HCT116 (cell line): ENCODE data around the gene ARMH1. TPM values are rescaled to one million over a fixed set of nuclear protein-coding genes. Genes with fewer than 3 reads are reported as not detected.

ENCODE experiments used
- ATAC-seq: fragments of 200-7000 bp; cut with Tn5 transposase; 2 replicates; pipeline ENCODE4 v1.9.1; 2020; ENCODE audit warnings: mild to moderate bottlenecking, moderate library complexity
- BruUV-seq: library from RNA; stranded (reverse); fragments of 400-500 nt; replicated peaks from 2 replicates; lab custom pipeline; 2021; lab: Mats Ljungman, UMichigan
- CTCF ChIA-PET: fragments of 300-600 bp; sonication (Branson Sonifier 250); formaldehyde crosslinking; loops from one replicate; lab custom pipeline; 2021; ENCODE audit warnings: antibody characterized with exemption; lab: Charles Lee
- POLR2A ChIA-PET: fragments of 300-600, 350-600 bp; sonication (Branson Sonifier 250); formaldehyde crosslinking; loops from one replicate; lab custom pipeline; 2021; ENCODE audit warnings: antibody characterized with exemption; lab: Charles Lee
- RAD21 ChIA-PET, 2 experiments: fragments of 300-600 bp; sonication (Branson Sonifier 250); formaldehyde crosslinking; loops; one replicate each; lab custom pipeline; 2023; ENCODE audit warnings: low total read pairs in 2 of 2; ENCODE audit not compliant: uncharacterized antibody in 2 of 2, unreplicated experiment in 2 of 2, low non-redundant PET in 1 of 2; lab: Charles Lee
- DNase-seq: peaks from one replicate; pipeline ENCODE4 v3.0.0-alpha.2; 2010; ENCODE audit warnings: low read depth, low spot score
- H2AFZ ChIP-seq: fragments of 200-600 bp; shearing (Covaris generic), sonication (generic); 2 replicates; pipeline ENCODE4 v1.6.1; 2017; ENCODE audit warnings: low read depth, mixed run types, mixed read lengths, antibody characterized with exemption, low read length; ENCODE audit not compliant: poor library complexity, severe bottlenecking
- H3K27ac ChIP-seq: 2 replicates; pipeline ENCODE4 v1.5.1; 2012; ENCODE audit warnings: low read depth, low read length
- H3K27me3 ChIP-seq: fragments of 200-600 bp; sonication (generic); 2 replicates; pipeline ENCODE4 v1.6.1; 2016; ENCODE audit warnings: mixed run types, low read length, mixed read lengths; ENCODE audit not compliant: insufficient read depth
- H3K36me3 ChIP-seq, 2 experiments: fragments of 200-500 bp in 1 of 2; fragments of 200-600 bp in 1 of 2; sonication (Bioruptor generic) in 1 of 2; sonication (generic) in 1 of 2; 2 replicates each; pipeline versions ENCODE4 v1.5.1 to v1.6.1; 2014 to 2016; ENCODE audit warnings: low read length in 2 of 2, inconsistent platforms in 1 of 2, mixed read lengths in 1 of 2, mixed run types in 1 of 2; ENCODE audit not compliant: insufficient read depth in 2 of 2, control insufficient read depth in 1 of 2
- H3K4me1 ChIP-seq, 2 experiments: fragments of 200-600 bp in 1 of 2; sonication (generic) in 1 of 2; 2 replicates each; pipeline versions ENCODE4 v1.5.1 to v1.6.1; 2012 to 2017; ENCODE audit warnings: low read length in 2 of 2, inconsistent platforms in 1 of 2, mild to moderate bottlenecking in 1 of 2, mixed read lengths in 1 of 2, mixed run types in 1 of 2, moderate library complexity in 1 of 2; ENCODE audit not compliant: insufficient read depth in 2 of 2, control insufficient read depth in 1 of 2
- H3K4me2 ChIP-seq: fragments of 200-600 bp; sonication (generic); 2 replicates; pipeline ENCODE4 v1.6.1; 2017; ENCODE audit warnings: mixed run types, low read length, mixed read lengths
- H3K4me3 ChIP-seq, 2 experiments: fragments of 200-600 bp in 1 of 2; sonication (generic) in 1 of 2; replicated peaks in 1 of 2; 2 replicates each; pipeline ENCODE4 v1.5.1; 2011 to 2016; ENCODE audit warnings: low read length in 2 of 2, control low read depth in 1 of 2, low read depth in 1 of 2, mild to moderate bottlenecking in 1 of 2, mixed read lengths in 1 of 2, mixed run types in 1 of 2
- H3K79me2 ChIP-seq: fragments of 200-600 bp; sonication (generic); 2 replicates; pipeline ENCODE4 v1.6.1; 2017; ENCODE audit warnings: mild to moderate bottlenecking, mixed run types, low read length, moderate library complexity, mixed read lengths; ENCODE audit not compliant: insufficient read depth
- H3K9ac ChIP-seq: fragments of 200-600 bp; sonication (generic); 2 replicates; pipeline ENCODE4 v1.6.1; 2016; ENCODE audit warnings: low read length, mixed read lengths
- H3K9me2 ChIP-seq: fragments of 200-600 bp; sonication (generic), shearing (Covaris generic); 2 replicates; pipeline ENCODE4 v1.6.1; 2017; ENCODE audit warnings: mixed run types, mild to moderate bottlenecking, moderate library complexity; ENCODE audit not compliant: insufficient read depth
- H3K9me3 ChIP-seq, 2 experiments: fragments of 200-500 bp in 1 of 2; fragments of 200-600 bp in 1 of 2; sonication (Bioruptor generic) in 1 of 2; sonication (generic) in 1 of 2; 2 replicates each; pipeline ENCODE4 v1.6.1; 2014 to 2017; ENCODE audit warnings: low read length in 2 of 2, mixed read lengths in 2 of 2, inconsistent platforms in 1 of 2, low read depth in 1 of 2, mild to moderate bottlenecking in 1 of 2, mixed run types in 1 of 2, moderate library complexity in 1 of 2; ENCODE audit not compliant: control insufficient read depth in 1 of 2, insufficient read depth in 1 of 2
- H4K20me1 ChIP-seq: fragments of 200-600 bp; sonication (generic), shearing (Covaris generic); 2 replicates; pipeline ENCODE4 v1.6.1; 2017; ENCODE audit warnings: mixed run types, mild to moderate bottlenecking, moderate library complexity; ENCODE audit not compliant: insufficient read depth
- CBX3 ChIP-seq: IDR thresholded peaks from 2 replicates; pipeline ENCODE4 v1.6.1; 2012; ENCODE audit warnings: low read depth
- CEBPB ChIP-seq: IDR thresholded peaks from 2 replicates; pipeline ENCODE4 v1.6.1; 2012; ENCODE audit warnings: low read depth
- EGR1 ChIP-seq: IDR thresholded peaks from 2 replicates; pipeline ENCODE4 v1.6.1; 2012; ENCODE audit warnings: low read depth
- ELF1 ChIP-seq: IDR thresholded peaks from 2 replicates; pipeline ENCODE4 v1.6.1; 2012; ENCODE audit warnings: low read depth, borderline replicate concordance
- EZH2phosphoT487 ChIP-seq: fragments of 200-600 bp; IDR thresholded peaks from 2 replicates; pipeline ENCODE4 v1.6.1; 2018; ENCODE audit warnings: antibody characterized with exemption, borderline replicate concordance
- FOSL1 ChIP-seq: IDR thresholded peaks from 2 replicates; pipeline ENCODE4 v1.6.1; 2012; ENCODE audit warnings: low read depth
- JUND ChIP-seq: IDR thresholded peaks from 2 replicates; pipeline ENCODE4 v1.6.1; 2012
- POLR2AphosphoS5 ChIP-seq: IDR thresholded peaks from 2 replicates; pipeline ENCODE4 v1.6.1; 2011; ENCODE audit warnings: mild to moderate bottlenecking, low read depth, low read length, moderate library complexity
- RAD21 ChIP-seq: IDR thresholded peaks from 2 replicates; pipeline ENCODE4 v1.6.1; 2012; ENCODE audit warnings: low read depth, mild to moderate bottlenecking
- SIN3A ChIP-seq: IDR thresholded peaks from 2 replicates; pipeline ENCODE4 v1.6.1; 2012; ENCODE audit warnings: low read depth
- SP1 ChIP-seq: IDR thresholded peaks from 2 replicates; pipeline ENCODE4 v1.6.1; 2012; ENCODE audit warnings: low read depth
- SRF ChIP-seq: IDR thresholded peaks from 2 replicates; pipeline ENCODE4 v1.6.1; 2012; ENCODE audit warnings: low read depth
- TCF7L2 ChIP-seq: IDR thresholded peaks from 2 replicates; pipeline ENCODE4 v1.7.0; 2011; ENCODE audit warnings: borderline replicate concordance, inconsistent platforms; ENCODE audit not compliant: insufficient read depth, insufficient read length; ENCODE audit errors: extremely low read depth
- intact Hi-C: fragments of 100-400 bp; cut with micrococcal nuclease; formaldehyde crosslinking; loops from 2 replicates; pipeline ENCODE4 v1.10.0; 2022
- total RNA-seq: library from RNA; stranded (reverse); gene quantifications from one replicate; pipeline ENCODE4 v1.2.1, GENCODE V29; 2021; ENCODE audit not compliant: unreplicated experiment
- TF ChIP-seq, protein P1 (sequence below): IDR thresholded peaks from 2 replicates; pipeline ENCODE4 v1.6.1; 2011; ENCODE audit warnings: mild to moderate bottlenecking, low read length, moderate library complexity; ENCODE audit not compliant: insufficient replicate concordance; ENCODE audit errors: extremely low read depth

Gene ARMH1
- total RNA-seq, 1 experiment from 2014 or later = 3.2 TPM

DNA sequence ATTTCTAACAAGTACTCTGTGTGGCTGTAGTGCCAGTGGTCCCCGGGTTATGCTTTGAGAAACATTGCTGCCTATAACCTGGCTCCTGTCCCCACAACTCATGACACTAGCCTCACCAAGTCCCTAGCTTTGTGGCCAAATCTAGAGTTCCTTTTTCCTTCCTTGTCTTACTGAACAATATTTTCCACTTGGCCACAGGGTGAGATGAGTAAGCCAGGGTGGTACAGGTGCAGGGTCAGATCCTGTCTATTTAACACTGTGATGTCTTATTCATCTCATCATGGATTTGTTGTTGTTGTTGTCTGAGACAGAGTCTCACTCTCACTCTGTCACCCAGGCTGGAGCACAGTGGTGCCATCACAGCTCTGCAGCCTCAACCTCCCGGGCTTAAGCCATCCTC, 18.6 kb downstream of the ARMH1 start:
- RAD21 ChIA-PET = no interaction called here
- Histone ChIP-seq H3K9ac (no peak overlapping the region), H4K20me1 (no peaks in the 10 kb centered on the region), H3K4me2 (peak overlapping the region; percentile 29), H3K9me3 (no peaks in the 10 kb centered on the region), H3K4me1 (peaks cover 31 to 53% of the 10 kb centered on the region in 2 experiments), H3K9me2 (no peaks in the 10 kb centered on the region), H3K27me3 (no peaks in the 10 kb centered on the region), H3K27ac (no peak overlapping the region), H3K4me3 (no peak overlapping the region), H3K36me3 (no peaks in the 10 kb centered on the region), H2AFZ (no peak overlapping the region), H3K79me2 (no peaks in the 10 kb centered on the region)
- DNase-seq = no peak
- ATAC-seq = no peak; the same call in 1 of the 2 replicates
- TF ChIP-seq SP1 (peak; percentile 89), CBX3 (peak; percentile 82; the same call in 1 of the 2 replicates), FOSL1 (peak; percentile 88), JUND (peak; percentile 90), CEBPB (0 out of 2 replicates have a peak, but pooled peaks have one; percentile 30), SRF (peak; percentile 74; the same call in 1 of the 2 replicates), RAD21 (no peak), TCF7L2 (no peak), POLR2AphosphoS5 (peak; percentile 60; the same call in 1 of the 2 replicates), EZH2phosphoT487 (no peak), SIN3A (no peak), EGR1 (0 out of 2 replicates have a peak, but pooled peaks have one; percentile 16), ELF1 (no peak)
- TF ChIP-seq, protein P1, sequence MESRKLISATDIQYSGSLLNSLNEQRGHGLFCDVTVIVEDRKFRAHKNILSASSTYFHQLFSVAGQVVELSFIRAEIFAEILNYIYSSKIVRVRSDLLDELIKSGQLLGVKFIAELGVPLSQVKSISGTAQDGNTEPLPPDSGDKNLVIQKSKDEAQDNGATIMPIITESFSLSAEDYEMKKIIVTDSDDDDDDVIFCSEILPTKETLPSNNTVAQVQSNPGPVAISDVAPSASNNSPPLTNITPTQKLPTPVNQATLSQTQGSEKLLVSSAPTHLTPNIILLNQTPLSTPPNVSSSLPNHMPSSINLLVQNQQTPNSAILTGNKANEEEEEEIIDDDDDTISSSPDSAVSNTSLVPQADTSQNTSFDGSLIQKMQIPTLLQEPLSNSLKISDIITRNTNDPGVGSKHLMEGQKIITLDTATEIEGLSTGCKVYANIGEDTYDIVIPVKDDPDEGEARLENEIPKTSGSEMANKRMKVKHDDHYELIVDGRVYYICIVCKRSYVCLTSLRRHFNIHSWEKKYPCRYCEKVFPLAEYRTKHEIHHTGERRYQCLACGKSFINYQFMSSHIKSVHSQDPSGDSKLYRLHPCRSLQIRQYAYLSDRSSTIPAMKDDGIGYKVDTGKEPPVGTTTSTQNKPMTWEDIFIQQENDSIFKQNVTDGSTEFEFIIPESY = no peak
- CTCF ChIA-PET = no interaction called here
- BruUV-seq = no TSS peak
- POLR2A ChIA-PET = interaction anchor here (6.5 kb wide), 1 partner anchor 28 kb away, joined by 39 read pairs; no protein-coding TSS in a partner anchor
- intact Hi-C loops = no loop called here
